Measurements from ENCODE around the gene LDLRAD2. TPM values are rescaled to one million over a fixed set of nuclear protein-coding genes. Genes with fewer than 3 reads are reported as not detected.

LDLRAD2 gene
- total and polyA plus RNA-seq, 9 of the 15 experiments (the other 6 are each of a cell fraction or from before 2014, with no cell fraction given), result 0.45 to 0.48 TPM; not detected in 7

DNA sequence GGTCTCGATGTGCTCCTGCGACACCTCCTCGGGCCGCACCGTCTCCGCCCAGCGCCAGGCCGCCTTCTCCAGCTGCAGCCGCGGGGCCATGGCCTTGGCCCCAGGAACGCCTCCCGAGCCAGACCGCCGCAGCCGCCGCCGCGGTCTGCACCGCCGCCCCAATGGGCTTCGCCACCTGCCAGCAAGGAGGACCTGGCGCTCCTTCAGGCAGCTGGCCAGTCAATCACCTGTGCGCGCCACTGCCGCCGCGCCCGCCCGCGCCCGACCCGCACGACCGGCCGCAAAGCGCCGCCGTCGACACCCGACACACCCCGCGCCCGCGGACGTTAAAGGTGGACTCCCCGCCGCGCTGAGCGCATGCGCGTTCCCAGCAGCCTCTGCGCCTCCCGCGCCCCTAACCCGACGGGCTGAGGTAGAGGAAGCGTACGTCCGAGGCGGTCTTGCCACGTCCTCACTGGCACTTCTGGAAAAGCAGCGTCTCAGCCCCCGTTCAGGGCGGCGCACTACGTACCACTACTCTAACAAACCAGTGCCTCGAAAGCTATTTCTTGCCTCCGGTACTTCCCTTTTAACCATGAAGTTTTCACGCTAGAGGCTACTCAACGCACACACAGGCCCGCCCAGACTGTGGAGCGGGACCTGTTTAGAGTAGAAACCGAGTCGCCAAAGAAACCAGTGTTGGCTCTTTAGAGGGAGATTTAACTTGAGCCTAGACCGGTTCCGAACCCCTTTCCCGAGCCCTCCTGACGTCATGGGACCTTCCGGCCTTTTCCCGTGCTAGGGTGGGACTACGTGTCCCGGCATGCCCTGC lies 29.0 kb upstream of the LDLRAD2 start, which contains the start of gene USP48 (continued):
- TF ChIP-seq CEBPG (CRISPR knock-in tag; IDR thresholded peaks at IDR 0.05) (peak; percentile 17), CEBPG (tag; conservative IDR thresholded peaks at IDR 0.05 in 1 of 2, IDR thresholded peaks at IDR 0.05 in 1 of 2) (no peak), ZNF316 (IDR thresholded peaks at IDR 0.05) (no peak), ZNF699 (CRISPR knock-in tag; IDR thresholded peaks at IDR 0.05; ENCODE audit: insufficient replicate concordance) (no peak), ARHGAP35 (IDR thresholded peaks at IDR 0.05; ENCODE audit: partially characterized antibody) (no peak), ZC3H4 (CRISPR knock-in tag; IDR thresholded peaks at IDR 0.05; ENCODE audit: borderline replicate concordance) (peak; percentile 97; the same call in 1 of the 2 replicates), CBX3 (IDR thresholded peaks at IDR 0.05; ENCODE audit: borderline replicate concordance in 1 of 2, low read length in 2 of 2) (peak in 1 of 2 experiments; percentile 30; a peak in 2 of 3 replicates), NFXL1 (CRISPR knock-in tag; IDR thresholded peaks at IDR 0.05) (no peak), FOS (IDR thresholded peaks at IDR 0.05; ENCODE audit: extremely low read depth, insufficient read length) (no peak), MXI1 (IDR thresholded peaks at IDR 0.05; ENCODE audit: low read depth, low read length) (peak; percentile 43; the same call in 1 of the 2 replicates), YBX1 (IDR thresholded peaks at IDR 0.05) (no peak), TARDBP (IDR thresholded peaks at IDR 0.05) (no peak; the same call in none of the 2 replicates), FOXA1 (IDR thresholded peaks at IDR 0.05; ENCODE audit: borderline replicate concordance) (no peak), PHF8 (IDR thresholded peaks at IDR 0.05; ENCODE audit: borderline replicate concordance, low read length) (peak; percentile 99)
- TF ChIP-seq, protein P1, sequence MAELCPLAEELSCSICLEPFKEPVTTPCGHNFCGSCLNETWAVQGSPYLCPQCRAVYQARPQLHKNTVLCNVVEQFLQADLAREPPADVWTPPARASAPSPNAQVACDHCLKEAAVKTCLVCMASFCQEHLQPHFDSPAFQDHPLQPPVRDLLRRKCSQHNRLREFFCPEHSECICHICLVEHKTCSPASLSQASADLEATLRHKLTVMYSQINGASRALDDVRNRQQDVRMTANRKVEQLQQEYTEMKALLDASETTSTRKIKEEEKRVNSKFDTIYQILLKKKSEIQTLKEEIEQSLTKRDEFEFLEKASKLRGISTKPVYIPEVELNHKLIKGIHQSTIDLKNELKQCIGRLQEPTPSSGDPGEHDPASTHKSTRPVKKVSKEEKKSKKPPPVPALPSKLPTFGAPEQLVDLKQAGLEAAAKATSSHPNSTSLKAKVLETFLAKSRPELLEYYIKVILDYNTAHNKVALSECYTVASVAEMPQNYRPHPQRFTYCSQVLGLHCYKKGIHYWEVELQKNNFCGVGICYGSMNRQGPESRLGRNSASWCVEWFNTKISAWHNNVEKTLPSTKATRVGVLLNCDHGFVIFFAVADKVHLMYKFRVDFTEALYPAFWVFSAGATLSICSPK (IDR thresholded peaks at IDR 0.05; ENCODE audit: borderline replicate concordance), result no peak
- TF ChIP-seq, protein P2, sequence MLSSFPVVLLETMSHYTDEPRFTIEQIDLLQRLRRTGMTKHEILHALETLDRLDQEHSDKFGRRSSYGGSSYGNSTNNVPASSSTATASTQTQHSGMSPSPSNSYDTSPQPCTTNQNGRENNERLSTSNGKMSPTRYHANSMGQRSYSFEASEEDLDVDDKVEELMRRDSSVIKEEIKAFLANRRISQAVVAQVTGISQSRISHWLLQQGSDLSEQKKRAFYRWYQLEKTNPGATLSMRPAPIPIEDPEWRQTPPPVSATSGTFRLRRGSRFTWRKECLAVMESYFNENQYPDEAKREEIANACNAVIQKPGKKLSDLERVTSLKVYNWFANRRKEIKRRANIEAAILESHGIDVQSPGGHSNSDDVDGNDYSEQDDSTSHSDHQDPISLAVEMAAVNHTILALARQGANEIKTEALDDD (IDR thresholded peaks at IDR 0.05), result no peak
- TF ChIP-seq, protein P3, sequence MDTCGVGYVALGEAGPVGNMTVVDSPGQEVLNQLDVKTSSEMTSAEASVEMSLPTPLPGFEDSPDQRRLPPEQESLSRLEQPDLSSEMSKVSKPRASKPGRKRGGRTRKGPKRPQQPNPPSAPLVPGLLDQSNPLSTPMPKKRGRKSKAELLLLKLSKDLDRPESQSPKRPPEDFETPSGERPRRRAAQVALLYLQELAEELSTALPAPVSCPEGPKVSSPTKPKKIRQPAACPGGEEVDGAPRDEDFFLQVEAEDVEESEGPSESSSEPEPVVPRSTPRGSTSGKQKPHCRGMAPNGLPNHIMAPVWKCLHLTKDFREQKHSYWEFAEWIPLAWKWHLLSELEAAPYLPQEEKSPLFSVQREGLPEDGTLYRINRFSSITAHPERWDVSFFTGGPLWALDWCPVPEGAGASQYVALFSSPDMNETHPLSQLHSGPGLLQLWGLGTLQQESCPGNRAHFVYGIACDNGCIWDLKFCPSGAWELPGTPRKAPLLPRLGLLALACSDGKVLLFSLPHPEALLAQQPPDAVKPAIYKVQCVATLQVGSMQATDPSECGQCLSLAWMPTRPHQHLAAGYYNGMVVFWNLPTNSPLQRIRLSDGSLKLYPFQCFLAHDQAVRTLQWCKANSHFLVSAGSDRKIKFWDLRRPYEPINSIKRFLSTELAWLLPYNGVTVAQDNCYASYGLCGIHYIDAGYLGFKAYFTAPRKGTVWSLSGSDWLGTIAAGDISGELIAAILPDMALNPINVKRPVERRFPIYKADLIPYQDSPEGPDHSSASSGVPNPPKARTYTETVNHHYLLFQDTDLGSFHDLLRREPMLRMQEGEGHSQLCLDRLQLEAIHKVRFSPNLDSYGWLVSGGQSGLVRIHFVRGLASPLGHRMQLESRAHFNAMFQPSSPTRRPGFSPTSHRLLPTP (IDR thresholded peaks at IDR 0.05; ENCODE audit: borderline replicate concordance, extremely low read depth, insufficient read length), result peak; percentile 2
- TF ChIP-seq, protein P4, sequence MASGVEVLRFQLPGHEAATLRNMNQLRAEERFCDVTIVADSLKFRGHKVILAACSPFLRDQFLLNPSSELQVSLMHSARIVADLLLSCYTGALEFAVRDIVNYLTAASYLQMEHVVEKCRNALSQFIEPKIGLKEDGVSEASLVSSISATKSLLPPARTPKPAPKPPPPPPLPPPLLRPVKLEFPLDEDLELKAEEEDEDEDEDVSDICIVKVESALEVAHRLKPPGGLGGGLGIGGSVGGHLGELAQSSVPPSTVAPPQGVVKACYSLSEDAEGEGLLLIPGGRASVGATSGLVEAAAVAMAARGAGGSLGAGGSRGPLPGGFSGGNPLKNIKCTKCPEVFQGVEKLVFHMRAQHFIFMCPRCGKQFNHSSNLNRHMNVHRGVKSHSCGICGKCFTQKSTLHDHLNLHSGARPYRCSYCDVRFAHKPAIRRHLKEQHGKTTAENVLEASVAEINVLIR (CRISPR knock-in tag; IDR thresholded peaks at IDR 0.05), result peak; percentile 90
- TF ChIP-seq, protein P5, sequence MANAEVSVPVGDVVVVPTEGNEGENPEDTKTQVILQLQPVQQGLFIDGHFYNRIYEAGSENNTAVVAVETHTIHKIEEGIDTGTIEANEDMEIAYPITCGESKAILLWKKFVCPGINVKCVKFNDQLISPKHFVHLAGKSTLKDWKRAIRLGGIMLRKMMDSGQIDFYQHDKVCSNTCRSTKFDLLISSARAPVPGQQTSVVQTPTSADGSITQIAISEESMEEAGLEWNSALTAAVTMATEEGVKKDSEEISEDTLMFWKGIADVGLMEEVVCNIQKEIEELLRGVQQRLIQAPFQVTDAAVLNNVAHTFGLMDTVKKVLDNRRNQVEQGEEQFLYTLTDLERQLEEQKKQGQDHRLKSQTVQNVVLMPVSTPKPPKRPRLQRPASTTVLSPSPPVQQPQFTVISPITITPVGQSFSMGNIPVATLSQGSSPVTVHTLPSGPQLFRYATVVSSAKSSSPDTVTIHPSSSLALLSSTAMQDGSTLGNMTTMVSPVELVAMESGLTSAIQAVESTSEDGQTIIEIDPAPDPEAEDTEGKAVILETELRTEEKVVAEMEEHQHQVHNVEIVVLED (CRISPR knock-in tag; IDR thresholded peaks at IDR 0.05), result peak; percentile 81

Measured in K562 (cell line).